GM18870 (cell line): ENCODE results near the gene NPY2R.

Source experiments
- ATAC-seq: cut with Tn5 transposase; IDR thresholded peaks from one replicate; pipeline ENCODE4 v1.9.1; 2021; ENCODE audit warnings: moderate library complexity; ENCODE audit not compliant: unreplicated experiment

NPY2R gene

GRCh38 chr4:155208258-155209054, at the start of gene NPY2R:
Gene NPY2R, plus strand, starts transcription at chr4:155208636. Its CDS starts 5,304 bp downstream, at chr4:155213940.
- ATAC-seq = no peak

DNA sequence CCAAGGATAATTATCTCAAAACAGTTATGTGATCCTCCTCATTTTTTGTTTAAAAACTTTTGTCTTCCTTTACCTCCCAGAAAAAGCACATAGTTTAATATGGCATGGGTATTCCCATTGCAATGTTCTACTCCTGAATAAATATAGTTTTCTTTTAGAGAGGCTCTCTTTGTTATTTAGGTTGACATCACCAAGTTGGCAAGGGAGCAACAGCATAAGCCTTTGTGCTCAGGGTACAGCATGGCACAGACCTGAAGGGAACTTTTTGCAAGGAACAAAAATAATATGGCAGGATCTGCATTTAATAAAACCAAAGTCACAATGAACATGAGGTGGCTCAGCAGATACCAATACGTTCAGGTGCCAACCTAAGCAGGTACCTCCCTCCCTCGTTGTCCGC, 47.1 kb upstream of the NPY2R start:
- no peak for ATAC-seq

DNA sequence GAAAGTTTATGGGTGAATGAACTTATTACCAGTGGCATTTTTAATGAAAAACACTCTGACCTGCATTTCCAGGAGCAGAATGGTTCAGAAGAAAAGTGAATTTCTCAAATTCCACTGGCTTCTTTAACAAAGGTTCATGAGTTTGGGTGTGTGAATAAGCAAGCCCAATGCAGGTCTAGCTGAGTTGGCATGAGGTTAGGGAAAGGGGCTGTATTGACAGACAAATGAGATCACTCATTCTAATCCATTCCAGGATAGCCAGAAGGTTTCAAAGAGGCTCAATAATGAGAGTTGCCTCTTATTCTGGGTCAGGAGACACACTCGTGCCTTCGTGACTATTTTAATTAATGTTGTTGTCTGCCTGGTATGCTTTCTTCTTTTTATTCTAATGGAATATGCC, 43.7 kb upstream of the NPY2R start:
- ATAC-seq = no peak

DNA sequence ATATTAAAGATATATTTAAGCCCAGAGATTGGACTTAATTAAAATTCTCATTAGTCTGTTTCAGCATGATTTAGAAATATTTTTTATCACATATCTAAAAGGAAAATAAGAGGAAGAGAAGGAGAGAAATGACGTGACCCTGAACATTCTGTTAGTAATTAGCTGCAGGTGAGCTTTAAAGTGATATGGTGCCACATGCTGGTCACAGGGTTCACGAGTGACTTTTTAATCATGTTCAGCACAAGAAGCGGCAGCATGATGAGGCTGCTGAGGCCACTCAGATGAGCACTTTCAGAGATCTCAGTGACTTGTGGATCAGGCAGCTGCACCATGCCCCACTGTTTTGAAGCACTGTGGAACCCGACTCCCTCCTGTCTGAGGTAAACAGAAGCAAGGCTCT, 37.9 kb upstream of the NPY2R start:
- ATAC-seq = no peak

- no peak for ATAC-seq
These were observed 35.1 kb upstream of the NPY2R start for GRCh38 chr4:155173371-155173770.

- no peak for ATAC-seq
These were observed 33.8 kb upstream of the NPY2R start for GRCh38 chr4:155174668-155175067.

DNA sequence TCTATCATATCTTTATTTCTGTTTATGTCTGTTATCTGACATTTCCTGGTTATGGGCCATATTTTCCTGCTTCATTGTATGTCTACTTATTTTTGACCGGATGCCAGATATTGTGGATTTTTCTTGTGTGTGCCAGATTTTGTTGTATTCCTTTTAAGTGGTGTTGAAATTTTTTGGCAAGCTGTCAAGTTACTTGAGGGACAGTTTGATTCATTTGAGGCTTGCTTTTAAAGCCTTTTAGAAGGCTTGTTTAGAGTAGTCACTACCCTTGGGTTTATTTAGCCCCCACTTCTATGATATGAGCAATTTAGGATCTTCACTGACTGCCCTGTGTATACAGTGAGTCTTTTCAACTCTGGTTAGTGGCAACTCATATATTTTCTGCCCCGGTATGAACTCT, 29.2 kb upstream of the NPY2R start:
- ATAC-seq = no peak

- no peak for ATAC-seq
These were observed 21.5 kb upstream of the NPY2R start for GRCh38 chr4:155186972-155187371.

DNA sequence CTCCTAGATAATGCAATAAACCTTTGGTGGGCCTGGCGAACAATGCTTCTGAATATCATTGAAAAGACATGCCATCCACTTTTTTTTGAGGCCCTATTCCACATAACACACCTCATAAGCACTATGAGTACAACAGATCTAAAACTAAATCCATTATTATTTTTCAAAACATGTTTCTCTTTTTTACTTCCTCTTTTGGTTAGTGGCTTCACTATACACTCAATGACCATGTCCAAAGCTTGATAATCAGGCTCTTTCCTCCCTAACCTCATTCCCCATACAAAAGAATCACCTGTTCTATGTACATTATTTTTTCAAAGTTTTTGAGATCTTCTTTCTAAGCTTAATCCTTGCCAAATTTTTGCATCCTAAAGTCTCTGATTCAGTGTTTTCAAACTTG, 20.4 kb upstream of the NPY2R start:
- ATAC-seq = no peak

DNA sequence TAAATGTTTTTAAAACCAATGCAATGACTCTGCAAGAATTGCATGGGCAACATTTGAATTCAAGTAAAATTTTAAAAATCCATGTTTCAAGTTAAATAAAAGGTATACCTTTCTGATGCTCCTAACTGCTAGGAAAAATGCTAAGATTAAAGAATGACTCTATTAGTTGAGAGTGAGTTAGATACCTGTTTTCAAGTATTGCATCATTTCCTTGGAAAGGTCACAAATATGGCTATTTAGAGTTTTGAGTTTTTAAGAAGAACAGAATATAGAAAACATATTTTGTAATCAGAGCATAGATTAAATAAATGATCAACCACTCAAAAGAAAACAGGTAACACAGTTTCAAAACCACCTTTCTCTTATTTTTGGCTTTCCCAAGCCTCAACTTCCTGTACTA, 18.3 kb upstream of the NPY2R start:
- no peak for ATAC-seq

GRCh38 chr4:155197757-155198156, 10.7 kb upstream of the NPY2R start:
- no peak for ATAC-seq

DNA sequence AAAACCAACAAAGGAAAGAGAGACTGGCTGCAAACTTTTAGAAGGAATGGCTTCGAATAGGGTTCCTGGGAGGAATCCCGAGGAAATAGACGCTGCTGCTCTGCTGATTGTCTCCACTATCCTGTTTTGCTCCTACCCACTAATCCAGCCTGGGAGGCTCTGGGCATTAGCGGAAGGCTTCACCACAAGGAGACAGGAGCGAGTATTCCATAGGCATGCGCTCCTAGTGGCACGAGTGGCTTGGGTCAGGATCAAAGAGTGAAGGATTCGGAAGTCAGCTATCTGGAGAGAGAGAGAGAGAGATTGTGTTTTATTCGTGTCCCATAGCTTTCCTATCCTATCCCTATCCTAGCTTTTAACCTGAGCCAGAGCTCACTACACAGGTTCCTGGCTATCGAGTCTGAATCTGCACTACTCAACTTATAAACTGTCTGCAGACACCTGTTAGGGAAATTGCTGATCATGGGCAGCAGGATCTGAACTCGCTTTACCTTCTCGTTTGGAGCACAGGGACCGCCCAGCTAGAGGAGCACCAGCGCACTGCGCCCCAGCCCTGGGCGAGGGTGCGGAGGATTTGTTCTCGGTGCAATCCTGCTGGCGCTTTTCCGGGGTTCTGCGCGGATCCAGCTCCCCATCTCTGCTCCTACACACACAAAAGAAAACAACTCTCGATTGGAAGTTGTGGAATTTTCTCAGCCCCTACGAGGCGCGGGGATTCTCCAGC, 740 bp upstream of the NPY2R start:
- no peak for ATAC-seq

GRCh38 chr4:155220025-155220424, 11.6 kb downstream of the NPY2R start:
- ATAC-seq = no peak

- no peak for ATAC-seq
These were observed 18.7 kb downstream of the NPY2R start for GRCh38 chr4:155227131-155227530.

GRCh38 chr4:155228713-155229112, 20.3 kb downstream of the NPY2R start:
- ATAC-seq = no peak

DNA sequence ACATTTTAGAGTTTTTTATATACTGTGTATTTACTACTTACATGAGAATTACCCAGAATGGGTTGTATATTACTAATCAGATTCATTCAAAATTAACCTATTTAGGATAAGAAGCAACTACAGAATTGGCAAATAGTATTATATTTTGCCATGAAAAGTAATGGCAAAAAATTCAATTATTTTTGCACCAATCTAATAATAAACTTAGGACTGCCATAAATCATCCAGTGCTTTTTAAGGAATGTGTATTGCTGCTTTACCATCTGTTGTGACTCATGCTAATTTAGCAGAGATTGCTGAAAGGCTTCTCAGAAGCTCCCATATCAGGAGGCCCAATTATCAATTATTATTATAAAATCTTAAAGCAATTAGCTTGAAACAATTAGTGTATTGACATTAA, 24.0 kb downstream of the NPY2R start:
- ATAC-seq = no peak

- ATAC-seq = no peak
These were observed 25.8 kb downstream of the NPY2R start for GRCh38 chr4:155234206-155234605.

DNA sequence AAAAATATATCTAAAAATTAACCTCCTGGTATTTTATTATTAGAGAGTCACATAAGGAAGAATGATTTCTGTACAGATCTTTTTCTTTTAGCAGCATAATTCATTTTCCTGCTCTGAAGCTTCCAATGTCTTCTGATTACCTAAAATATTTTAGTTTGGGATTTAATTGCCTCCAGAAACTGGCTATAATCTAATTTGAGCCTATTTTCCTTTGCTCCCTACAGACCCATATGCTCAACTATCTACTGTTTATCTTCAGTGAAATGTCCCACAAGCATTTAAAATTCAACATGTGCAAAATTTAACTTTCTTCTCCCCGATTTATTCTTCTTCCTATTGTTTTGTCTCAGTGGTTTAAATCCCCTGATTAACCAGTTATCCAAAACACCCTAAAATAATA, 29.1 kb downstream of the NPY2R start:
- ATAC-seq = no peak

DNA sequence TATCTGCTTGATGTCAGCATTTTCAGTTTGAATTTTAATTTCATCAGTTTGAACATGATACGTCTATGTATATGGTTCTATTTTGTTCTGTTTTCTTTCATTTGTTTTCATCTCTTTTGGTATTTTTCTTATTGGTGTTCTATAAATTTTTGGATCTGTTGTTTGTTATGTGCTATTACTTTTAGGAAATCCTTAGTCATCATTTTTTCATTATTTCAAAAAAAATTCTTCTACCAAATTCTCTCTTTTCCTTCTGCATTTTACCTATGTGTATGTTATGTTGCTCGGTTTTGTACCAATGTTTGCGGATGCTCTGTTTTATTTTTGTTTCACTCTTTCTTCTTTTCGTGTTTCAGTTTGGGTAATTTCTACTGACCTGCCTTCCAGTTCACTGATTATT, 32.8 kb downstream of the NPY2R start:
- no peak for ATAC-seq

- ATAC-seq = no peak
These were observed 33.2 kb downstream of the NPY2R start for GRCh38 chr4:155241664-155242063.

GRCh38 chr4:155245105-155245504, 36.7 kb downstream of the NPY2R start:
- no peak for ATAC-seq
